ENCODE data around the gene SMARCAL1.
"Not testable (repeated sequence)": the region's sequence is repeated elsewhere in the genome, so short reads cannot be mapped to it uniquely, and the experiment has no call there.

SMARCAL1 gene

DNA sequence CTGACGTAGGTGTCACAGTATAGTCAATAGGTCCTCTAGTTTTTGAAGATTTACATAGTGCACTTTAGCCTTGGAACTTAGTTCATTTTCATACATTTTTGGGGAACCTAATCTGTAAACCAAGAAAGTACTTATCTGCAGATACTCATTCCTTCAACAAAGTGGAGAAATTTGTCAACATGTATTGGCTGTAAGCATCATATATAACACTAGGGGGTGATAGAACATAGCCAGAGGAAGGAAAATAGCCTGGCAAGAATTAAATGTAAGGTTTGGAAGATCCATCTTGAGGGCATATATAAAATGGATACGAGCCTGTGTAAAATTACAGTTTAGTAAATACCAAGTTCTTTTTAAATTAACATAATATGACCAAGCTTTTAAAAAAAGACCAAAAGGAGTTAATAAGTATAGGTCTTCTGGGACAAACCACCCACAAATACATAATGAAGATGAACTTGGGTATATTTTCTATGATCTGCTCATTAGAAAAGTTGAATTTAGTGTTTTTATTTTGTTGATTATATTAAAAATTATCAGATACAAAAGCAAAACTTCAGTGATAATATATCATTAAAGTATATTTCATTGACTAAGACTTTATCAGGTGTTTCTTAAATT is 104.6 kb downstream of the SMARCAL1 start:
- no peak for ATAC-seq (replicated peaks)

GRCh38 chr2:216517447-216518225 is 105.4 kb downstream of the SMARCAL1 start:
- no peaks in the 10 kb centered on the region for H3K27me3 Mint-ChIP-seq
- DNase-seq = no peak
- no peaks in the 10 kb centered on the region for H3K9me3 Mint-ChIP-seq
- no peaks in the 10 kb centered on the region for H3K36me3 Mint-ChIP-seq (ENCODE audit: insufficient read depth)
- H3K4me3 Mint-ChIP-seq = no peak overlapping the region
- no peak overlapping the region for H3K27ac Mint-ChIP-seq
- no peak for ATAC-seq (replicated peaks)
- H3K4me1 Mint-ChIP-seq (ENCODE audit: low read depth in 2 of 2) = no peaks in the 10 kb centered on the region

More for the DNA sequence above, 104.6 kb downstream of the SMARCAL1 start:
- H3K9me3 Mint-ChIP-seq = no peaks in the 10 kb centered on the region
- DNase-seq = no peak
- no peak overlapping the region for H3K4me3 Mint-ChIP-seq
- no peaks in the 10 kb centered on the region for H3K27me3 Mint-ChIP-seq
- H3K36me3 Mint-ChIP-seq (ENCODE audit: insufficient read depth) = no peaks in the 10 kb centered on the region
- no peak overlapping the region for H3K27ac Mint-ChIP-seq
- no peaks in the 10 kb centered on the region for H3K4me1 Mint-ChIP-seq (ENCODE audit: low read depth in 2 of 2)

- H3K4me1 Mint-ChIP-seq (ENCODE audit: low read depth in 2 of 2); H3K9me3 Mint-ChIP-seq; DNase-seq; H3K4me3 Mint-ChIP-seq; H3K27ac Mint-ChIP-seq; H3K27me3 Mint-ChIP-seq; H3K36me3 Mint-ChIP-seq (ENCODE audit: insufficient read depth); ATAC-seq (replicated peaks): not testable (repeated sequence)
These were observed 106.4 kb downstream of the SMARCAL1 start for GRCh38 chr2:216518566-216519119.

DNA sequence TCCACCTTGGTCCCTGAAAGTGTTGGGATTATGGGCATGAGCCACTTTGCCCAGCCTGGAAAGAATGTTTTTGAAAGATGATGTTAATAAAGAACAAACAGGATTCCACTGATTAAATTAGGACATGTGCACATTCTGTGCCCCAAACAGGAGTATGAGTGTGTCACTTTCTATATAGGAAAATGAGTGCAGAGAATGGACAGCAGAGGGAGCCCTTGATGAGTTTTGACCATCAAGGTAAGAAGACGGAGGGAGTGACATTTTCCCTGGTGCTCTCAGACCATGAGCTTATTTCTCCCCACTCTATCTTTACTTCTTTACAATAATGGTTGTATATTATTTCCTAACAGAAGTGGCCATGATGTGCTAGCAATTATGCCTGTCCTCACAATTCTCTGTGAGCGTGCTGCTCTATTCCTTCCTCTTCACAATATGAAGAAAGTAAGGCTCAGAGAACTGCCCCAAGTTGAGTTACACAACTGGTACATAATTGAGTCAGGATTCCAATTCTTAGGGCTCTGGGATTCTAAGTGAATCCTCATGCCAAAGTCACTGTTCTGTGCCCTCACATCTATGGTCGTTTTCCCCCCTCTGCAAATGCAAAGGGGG is 107.0 kb downstream of the SMARCAL1 start:
- Mint-ChIP-seq H3K27ac (no peak overlapping the region), H3K27me3 (no peaks in the 10 kb centered on the region), H3K4me3 (no peak overlapping the region), H3K9me3 (no peaks in the 10 kb centered on the region), H3K4me1 (ENCODE audit: low read depth in 2 of 2) (no peaks in the 10 kb centered on the region), H3K36me3 (ENCODE audit: insufficient read depth) (no peaks in the 10 kb centered on the region)
- ATAC-seq (replicated peaks) (peak; percentile 51), DNase-seq (peak; percentile 39 to 53 (median 44))

DNA sequence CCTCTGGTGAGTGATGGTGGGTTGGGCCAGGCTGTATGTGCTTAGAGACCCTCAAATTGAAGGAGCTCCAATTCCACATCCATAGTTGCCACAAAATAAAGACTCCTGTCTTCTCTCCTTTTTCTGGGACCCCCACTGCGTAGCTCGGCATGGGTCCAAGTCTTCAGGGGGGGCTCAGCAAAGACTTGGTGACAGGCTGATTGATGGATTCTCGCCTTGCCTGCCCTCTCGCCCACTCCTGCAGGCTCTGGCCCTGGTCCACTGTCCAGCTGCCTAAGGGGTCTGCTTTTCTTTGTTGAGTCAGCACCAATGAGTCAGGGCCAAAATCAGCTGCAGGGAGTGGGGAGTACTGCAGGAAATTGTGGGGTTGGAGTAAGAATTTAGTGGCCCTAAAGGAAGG is 107.8 kb downstream of the SMARCAL1 start:
- ATAC-seq (replicated peaks) (no peak), DNase-seq (no peak)
- Mint-ChIP-seq H3K4me1 (ENCODE audit: low read depth in 2 of 2) (no peaks in the 10 kb centered on the region), H3K9me3 (no peaks in the 10 kb centered on the region), H3K36me3 (ENCODE audit: insufficient read depth) (no peaks in the 10 kb centered on the region), H3K4me3 (no peak overlapping the region), H3K27ac (no peak overlapping the region), H3K27me3 (no peaks in the 10 kb centered on the region)

- Mint-ChIP-seq H3K4me3 (no peak overlapping the region), H3K9me3 (no peaks in the 10 kb centered on the region), H3K27me3 (no peaks in the 10 kb centered on the region), H3K27ac (no peak overlapping the region), H3K36me3 (ENCODE audit: insufficient read depth) (no peaks in the 10 kb centered on the region), H3K4me1 (ENCODE audit: low read depth in 2 of 2) (no peaks in the 10 kb centered on the region)
- ATAC-seq (replicated peaks) = no peak
- no peak for DNase-seq
These were observed 110.7 kb downstream of the SMARCAL1 start for GRCh38 chr2:216522892-216523502.

DNA sequence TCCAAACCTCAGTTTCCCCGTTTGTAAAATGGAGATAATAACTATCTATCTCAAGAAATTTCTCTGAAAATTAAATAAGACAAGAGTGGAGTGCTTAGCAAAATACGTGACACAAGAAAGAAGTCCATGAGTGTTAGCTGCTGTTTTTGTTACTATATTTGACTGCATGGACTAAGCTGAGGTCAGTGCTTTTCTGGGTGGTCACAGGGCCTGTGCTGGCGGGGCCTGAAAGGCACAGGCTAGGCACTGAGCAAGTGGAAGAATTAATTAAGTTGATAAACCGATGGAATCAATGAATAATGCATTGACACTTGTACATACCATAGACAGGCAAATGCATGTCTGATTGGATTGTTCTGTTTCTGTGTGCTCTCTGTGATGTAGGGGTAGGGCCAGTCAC is 113.7 kb downstream of the SMARCAL1 start:
- Mint-ChIP-seq H3K27ac (no peak overlapping the region), H3K36me3 (ENCODE audit: insufficient read depth) (no peaks in the 10 kb centered on the region), H3K4me1 (ENCODE audit: low read depth in 2 of 2) (no peaks in the 10 kb centered on the region), H3K9me3 (no peaks in the 10 kb centered on the region), H3K27me3 (no peaks in the 10 kb centered on the region), H3K4me3 (no peak overlapping the region)
- DNase-seq (no peak), ATAC-seq (replicated peaks) (no peak)

- no peak overlapping the region for H3K4me3 Mint-ChIP-seq
- DNase-seq = no peak
- no peaks in the 10 kb centered on the region for H3K9me3 Mint-ChIP-seq
- H3K4me1 Mint-ChIP-seq (ENCODE audit: low read depth in 2 of 2) = no peaks in the 10 kb centered on the region
- no peak overlapping the region for H3K27ac Mint-ChIP-seq
- no peaks in the 10 kb centered on the region for H3K36me3 Mint-ChIP-seq (ENCODE audit: insufficient read depth)
- no peak for ATAC-seq (replicated peaks)
- H3K27me3 Mint-ChIP-seq = no peaks in the 10 kb centered on the region
These were observed 114.7 kb downstream of the SMARCAL1 start for GRCh38 chr2:216526939-216527338.

- no peak for DNase-seq
- Mint-ChIP-seq H3K4me3 (no peak overlapping the region), H3K27ac (no peak overlapping the region), H3K4me1 (ENCODE audit: low read depth in 2 of 2) (no peaks in the 10 kb centered on the region), H3K36me3 (ENCODE audit: insufficient read depth) (no peaks in the 10 kb centered on the region), H3K9me3 (no peaks in the 10 kb centered on the region), H3K27me3 (no peaks in the 10 kb centered on the region)
- no peak for ATAC-seq (replicated peaks)
These were observed 115.3 kb downstream of the SMARCAL1 start for GRCh38 chr2:216527600-216527999.

DNA sequence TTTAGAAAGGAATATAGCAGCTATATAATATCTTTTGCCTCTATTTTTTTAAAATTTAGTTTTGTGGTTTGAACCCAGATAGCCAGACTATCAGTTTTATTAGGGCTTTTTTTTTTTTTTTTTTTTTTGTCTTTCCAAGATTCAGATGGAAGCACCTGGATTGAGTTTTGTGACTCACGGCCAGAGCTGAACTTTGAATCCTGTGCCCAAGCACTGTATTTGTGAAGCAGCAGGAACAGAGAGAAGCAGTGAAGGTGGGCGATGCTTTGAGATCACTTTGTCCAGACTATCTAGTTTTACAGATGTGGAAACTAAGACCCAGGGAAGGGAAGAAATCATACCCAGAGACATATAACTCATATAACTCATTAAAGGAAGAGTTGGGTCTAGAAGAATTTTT is 120.3 kb downstream of the SMARCAL1 start:
- Mint-ChIP-seq H3K4me3 (no peak overlapping the region), H3K27ac (no peak overlapping the region), H3K36me3 (ENCODE audit: insufficient read depth) (no peaks in the 10 kb centered on the region), H3K4me1 (ENCODE audit: low read depth in 2 of 2) (peaks cover 0 to 3% of the 10 kb centered on the region in 2 donors), H3K27me3 (peaks cover 6 to 19% of the 10 kb centered on the region in 2 donors), H3K9me3 (no peaks in the 10 kb centered on the region)
- DNase-seq = no peak
- no peak for ATAC-seq (replicated peaks)

Data from effector memory CD8-positive, alpha-beta T cell (primary cell).